Kidney (tissue), 14 donors: ENCODE results near the gene KRT1. TPM values are rescaled to one million over a fixed set of nuclear protein-coding genes. Genes with fewer than 3 reads are reported as not detected.

Experiments used
- DNase-seq, 5 donors: peaks; one replicate each; pipeline ENCODE4 v3.0.0-alpha.2; 2013 to 2020
- FAIRE-seq: peaks from 2 replicates; lab custom pipeline; 2012; peaks lifted over from hg19 to GRCh38; lab: Jason Lieb, UNC
- H3K27ac ChIP-seq, 2 donors: one replicate each; pipeline ENCODE4 v1.7.0; 2013; ENCODE audit warnings: low read depth in 2 of 2, low read length in 2 of 2, inconsistent platforms in 1 of 2
- H3K27me3 ChIP-seq: one replicate; pipeline ENCODE4 v1.7.1; 2013; ENCODE audit warnings: low read length, inconsistent platforms; ENCODE audit not compliant: control insufficient read depth, insufficient read depth
- H3K36me3 ChIP-seq, 3 donors: one replicate each; pipeline versions ENCODE4 v1.7.0 to v1.7.1; 2013; ENCODE audit warnings: low read length in 3 of 3, control low read depth in 1 of 3, inconsistent platforms in 1 of 3; ENCODE audit not compliant: insufficient read depth in 3 of 3, control insufficient read depth in 2 of 3
- H3K4me1 ChIP-seq, 3 donors: one replicate each; pipeline versions ENCODE4 v1.7.0 to v1.7.1; 2013; ENCODE audit warnings: low read length in 3 of 3, inconsistent platforms in 1 of 3, low read depth in 1 of 3; ENCODE audit not compliant: control insufficient read depth in 2 of 3, insufficient read depth in 2 of 3
- H3K4me3 ChIP-seq, 3 donors: one replicate each; pipeline versions ENCODE4 v1.7.0 to v1.8.1; 2013; ENCODE audit warnings: low read length in 3 of 3, control low read depth in 1 of 3, inconsistent platforms in 1 of 3
- H3K9ac ChIP-seq, 3 donors: one replicate each; pipeline versions ENCODE4 v1.7.0 to v1.7.1; 2013; ENCODE audit warnings: low read length in 3 of 3, control low read depth in 1 of 3, inconsistent platforms in 1 of 3
- H3K9me3 ChIP-seq, 3 donors: one replicate each; pipeline versions ENCODE4 v1.7.0 to v1.7.1; 2013; ENCODE audit warnings: low read length in 3 of 3, control low read depth in 1 of 3, inconsistent platforms in 1 of 3; ENCODE audit not compliant: control insufficient read depth in 2 of 3, insufficient read depth in 1 of 3
- intact Hi-C: fragments of 100-400 bp; cut with DNase I; formaldehyde crosslinking; loops from one replicate; pipeline ENCODE4 v1.11.1; 2022
- polyA plus RNA-seq: library from polyadenylated mRNA; stranded (reverse); fragments of 350-450 nt; fragmentation: Illumina TruSeq; extraction: RNeasy Lipid Tissue Mini Kit (QIAGEN cat#74804); gene quantifications from one replicate; pipeline ENCODE4 v1.2.3, GENCODE V29; 2014; ENCODE audit warnings: low read depth, low replicate concordance; ENCODE audit not compliant: insufficient read depth
- total RNA-seq: library from RNA; stranded (reverse); fragmentation: NEBNext Ultra II Directional; extraction: Animal tissue kit (Norgen Biotek cat#: 25700); gene quantifications from one replicate; pipeline ENCODE4 v1.2.1, GENCODE V29; 2021
- TF ChIP-seq, protein P1 (sequence below): IDR thresholded peaks from 3 replicates; pipeline ENCODE4 v1.5.1; 2012; ENCODE audit warnings: mild to moderate bottlenecking, moderate library complexity, borderline replicate concordance; ENCODE audit not compliant: insufficient read depth; ENCODE audit errors: extremely low read depth
- donor health status: control.
- donor health status: control.
- donor health status: control.
- donor health status: control.
- donor health status: control.
- donor health status: DM: yes; HTN: yes; CAD: no.
- donor health status: Normal renal cell carcinoma (clear cell type).

The KRT1 gene
- total and polyA plus RNA-seq, 2 donors from 2014 or later: not detected

DNA sequence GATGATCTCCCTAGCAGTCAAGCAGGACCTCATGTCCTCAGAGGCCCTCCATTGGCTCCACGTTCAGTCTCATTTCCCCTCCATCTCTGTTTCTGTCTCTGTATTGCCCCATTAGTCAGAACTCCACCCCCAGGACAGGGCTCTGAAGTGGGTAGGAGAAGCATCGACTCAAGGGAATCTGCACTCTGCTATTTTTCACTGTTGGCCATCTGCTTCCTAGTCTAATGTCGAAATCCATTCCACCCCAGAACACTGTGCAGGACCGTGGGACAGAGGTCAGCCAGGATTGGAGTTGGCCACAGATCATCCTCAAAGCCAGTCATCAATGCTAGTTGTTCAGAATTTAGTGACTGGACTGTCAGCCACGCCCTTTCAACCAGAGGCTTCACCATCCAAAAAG is 13.1 kb upstream of the KRT1 start:
- peaks cover 0 to 3% (median 0%) of the 10 kb centered on the region in 3 donors for H3K4me1 ChIP-seq
- no peaks in the 10 kb centered on the region for H3K9me3 ChIP-seq
- intact Hi-C loops: no loop called here
- no peaks in the 10 kb centered on the region for H3K36me3 ChIP-seq
- H3K9ac ChIP-seq: no peak overlapping the region
- TF ChIP-seq, protein P1, sequence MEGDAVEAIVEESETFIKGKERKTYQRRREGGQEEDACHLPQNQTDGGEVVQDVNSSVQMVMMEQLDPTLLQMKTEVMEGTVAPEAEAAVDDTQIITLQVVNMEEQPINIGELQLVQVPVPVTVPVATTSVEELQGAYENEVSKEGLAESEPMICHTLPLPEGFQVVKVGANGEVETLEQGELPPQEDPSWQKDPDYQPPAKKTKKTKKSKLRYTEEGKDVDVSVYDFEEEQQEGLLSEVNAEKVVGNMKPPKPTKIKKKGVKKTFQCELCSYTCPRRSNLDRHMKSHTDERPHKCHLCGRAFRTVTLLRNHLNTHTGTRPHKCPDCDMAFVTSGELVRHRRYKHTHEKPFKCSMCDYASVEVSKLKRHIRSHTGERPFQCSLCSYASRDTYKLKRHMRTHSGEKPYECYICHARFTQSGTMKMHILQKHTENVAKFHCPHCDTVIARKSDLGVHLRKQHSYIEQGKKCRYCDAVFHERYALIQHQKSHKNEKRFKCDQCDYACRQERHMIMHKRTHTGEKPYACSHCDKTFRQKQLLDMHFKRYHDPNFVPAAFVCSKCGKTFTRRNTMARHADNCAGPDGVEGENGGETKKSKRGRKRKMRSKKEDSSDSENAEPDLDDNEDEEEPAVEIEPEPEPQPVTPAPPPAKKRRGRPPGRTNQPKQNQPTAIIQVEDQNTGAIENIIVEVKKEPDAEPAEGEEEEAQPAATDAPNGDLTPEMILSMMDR: no peak
- peaks cover 3% of the 10 kb centered on the region for H3K27me3 ChIP-seq
- DNase-seq (no peak), FAIRE-seq (no peak)
- no peak overlapping the region for H3K4me3 ChIP-seq
- no peak overlapping the region for H3K27ac ChIP-seq

DNA sequence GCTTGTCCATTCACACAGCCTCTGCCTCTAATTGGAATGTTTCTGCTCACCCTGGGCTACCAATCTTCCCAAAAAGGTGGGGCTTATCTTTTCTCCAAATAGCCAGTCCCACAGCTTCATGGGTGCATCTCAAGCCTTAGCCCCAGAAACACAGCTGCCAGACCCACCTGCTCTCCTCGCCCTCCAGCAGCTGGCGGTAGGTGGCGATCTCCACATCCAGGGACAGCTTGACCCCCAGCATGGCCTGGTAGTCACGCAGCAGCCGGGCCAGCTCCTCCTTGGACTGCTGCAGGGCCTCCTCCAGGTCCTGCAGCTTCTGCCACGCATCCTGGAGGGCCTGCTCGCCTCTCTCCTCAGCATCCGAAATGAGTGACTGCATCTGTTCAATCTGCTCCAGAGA is 12.0 kb upstream of the KRT1 start:
- no peak for FAIRE-seq
- no peaks in the 10 kb centered on the region for H3K9me3 ChIP-seq
- H3K27me3 ChIP-seq: peaks cover 3% of the 10 kb centered on the region
- H3K4me1 ChIP-seq: peaks cover 0 to 3% (median 0%) of the 10 kb centered on the region in 3 donors
- DNase-seq: no peak
- no peaks in the 10 kb centered on the region for H3K36me3 ChIP-seq
- intact Hi-C loops: no loop called here
- no peak overlapping the region for H3K9ac ChIP-seq
- TF ChIP-seq, protein P1: no peak
- no peak overlapping the region for H3K4me3 ChIP-seq
- H3K27ac ChIP-seq: no peak overlapping the region

DNA sequence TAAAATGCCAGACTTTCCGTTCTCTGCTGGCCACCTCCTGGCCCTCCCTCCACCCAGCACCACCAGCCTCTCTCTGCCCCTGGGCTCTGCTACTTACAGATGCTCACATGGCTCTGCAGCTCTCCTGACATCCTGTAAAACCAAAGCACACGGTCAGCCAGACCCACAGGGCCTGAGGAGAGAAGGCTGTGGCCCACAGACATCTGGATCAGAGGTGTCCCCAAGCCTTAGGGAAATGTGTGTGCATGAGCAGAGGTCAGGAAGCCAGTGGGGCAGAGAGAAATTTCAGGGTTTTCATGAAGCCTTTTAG is 11.6 kb upstream of the KRT1 start:
- no peak for DNase-seq
- Histone ChIP-seq H3K9me3 (no peaks in the 10 kb centered on the region), H3K9ac (no peak overlapping the region), H3K4me1 (peaks cover 0 to 3% (median 0%) of the 10 kb centered on the region in 3 donors), H3K27ac (no peak overlapping the region), H3K4me3 (no peak overlapping the region), H3K27me3 (peaks cover 3% of the 10 kb centered on the region), H3K36me3 (no peaks in the 10 kb centered on the region)
- FAIRE-seq: no peak
- intact Hi-C loops: no loop called here
- TF ChIP-seq, protein P1: no peak

DNA sequence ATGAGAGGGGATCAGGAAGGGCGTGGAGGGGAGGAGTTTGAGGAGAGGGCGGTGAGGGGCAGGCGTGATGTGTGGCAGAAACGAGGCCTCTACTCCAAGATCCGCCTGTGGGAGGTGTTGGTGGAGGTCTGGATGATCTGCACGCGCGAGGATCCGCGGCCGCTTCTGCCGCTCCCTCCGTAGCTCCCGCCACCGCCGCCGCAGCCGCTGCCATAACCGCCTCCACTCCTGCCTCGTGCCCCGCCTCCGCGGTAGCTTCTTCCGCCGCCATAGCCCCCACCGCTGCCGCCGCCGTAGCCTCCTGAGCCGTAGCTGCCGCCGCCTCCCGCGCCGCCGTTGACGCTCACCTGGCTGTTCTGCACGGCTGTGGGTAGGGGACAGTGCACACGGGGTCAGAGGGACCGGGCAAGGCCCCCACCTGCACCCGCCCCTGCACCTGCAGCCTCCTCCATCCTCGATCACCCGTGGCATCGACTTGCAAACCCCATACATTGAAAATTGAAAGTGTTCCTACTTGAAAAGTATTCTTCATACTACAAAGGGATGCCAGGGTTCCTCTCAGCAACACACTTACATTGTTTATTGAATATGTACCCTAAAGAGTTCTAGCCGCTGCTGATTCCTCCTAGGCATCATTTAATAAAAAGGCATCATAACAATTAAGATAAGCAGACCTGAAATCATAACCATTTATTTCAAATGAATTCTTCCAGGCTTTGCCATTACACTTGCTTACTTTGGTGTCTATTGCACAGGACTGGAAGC is 11.1 kb upstream of the KRT1 start:
- no peak overlapping the region for H3K27ac ChIP-seq
- intact Hi-C loops: no loop called here
- no peak overlapping the region for H3K9ac ChIP-seq
- H3K4me3 ChIP-seq: peak overlapping the region in 2 of 3 donors; percentile 10 to 43
- peaks cover 0 to 3% (median 0%) of the 10 kb centered on the region in 3 donors for H3K4me1 ChIP-seq
- no peaks in the 10 kb centered on the region for H3K36me3 ChIP-seq
- no peaks in the 10 kb centered on the region for H3K9me3 ChIP-seq
- H3K27me3 ChIP-seq: peaks cover 3% of the 10 kb centered on the region
- TF ChIP-seq, protein P1: no peak
- DNase-seq (peak; percentile 14 to 69 (median 33)), FAIRE-seq (no peak)
